Measurements from ENCODE around the gene MYOM1. TPM values are rescaled to one million over a fixed set of nuclear protein-coding genes. Genes with fewer than 3 reads are reported as not detected.

Gene MYOM1
- total RNA-seq, 1 donor from 2014 or later: 2.0 TPM

DNA sequence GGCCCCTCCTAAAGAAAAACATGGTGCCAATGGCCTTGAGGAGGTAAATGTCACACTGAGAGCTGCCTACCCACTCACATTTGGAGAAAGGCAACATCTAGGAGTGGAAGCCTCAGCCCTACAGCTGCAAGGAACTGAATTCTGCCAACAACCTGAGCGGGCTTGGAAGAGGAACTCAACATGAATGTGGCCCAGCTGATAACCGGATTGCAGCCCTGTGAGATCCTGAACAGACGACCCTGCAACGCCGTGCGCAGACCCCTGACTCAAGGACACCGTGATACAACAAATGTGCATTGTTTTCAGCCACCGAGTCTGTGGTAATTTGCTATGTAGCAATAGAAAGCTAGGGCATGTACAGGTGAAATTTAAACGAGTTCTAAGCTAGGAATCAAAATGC is 99.4 kb downstream of the MYOM1 start:
- Mint-ChIP-seq H3K36me3 (no peaks in the 10 kb centered on the region), H3K4me3 (no peak overlapping the region), H3K27me3 (no peaks in the 10 kb centered on the region), H3K4me1 (ENCODE audit: unreplicated experiment) (peaks cover 4% of the 10 kb centered on the region), H3K9me3 (peaks cover 7% of the 10 kb centered on the region), H3K27ac (no peak overlapping the region)
- TF ChIP-seq, protein P1, sequence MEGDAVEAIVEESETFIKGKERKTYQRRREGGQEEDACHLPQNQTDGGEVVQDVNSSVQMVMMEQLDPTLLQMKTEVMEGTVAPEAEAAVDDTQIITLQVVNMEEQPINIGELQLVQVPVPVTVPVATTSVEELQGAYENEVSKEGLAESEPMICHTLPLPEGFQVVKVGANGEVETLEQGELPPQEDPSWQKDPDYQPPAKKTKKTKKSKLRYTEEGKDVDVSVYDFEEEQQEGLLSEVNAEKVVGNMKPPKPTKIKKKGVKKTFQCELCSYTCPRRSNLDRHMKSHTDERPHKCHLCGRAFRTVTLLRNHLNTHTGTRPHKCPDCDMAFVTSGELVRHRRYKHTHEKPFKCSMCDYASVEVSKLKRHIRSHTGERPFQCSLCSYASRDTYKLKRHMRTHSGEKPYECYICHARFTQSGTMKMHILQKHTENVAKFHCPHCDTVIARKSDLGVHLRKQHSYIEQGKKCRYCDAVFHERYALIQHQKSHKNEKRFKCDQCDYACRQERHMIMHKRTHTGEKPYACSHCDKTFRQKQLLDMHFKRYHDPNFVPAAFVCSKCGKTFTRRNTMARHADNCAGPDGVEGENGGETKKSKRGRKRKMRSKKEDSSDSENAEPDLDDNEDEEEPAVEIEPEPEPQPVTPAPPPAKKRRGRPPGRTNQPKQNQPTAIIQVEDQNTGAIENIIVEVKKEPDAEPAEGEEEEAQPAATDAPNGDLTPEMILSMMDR (conservative IDR thresholded peaks at IDR 0.05): no peak
- DNase-seq (ENCODE audit: extremely low spot score, unreplicated experiment): no peak

DNA sequence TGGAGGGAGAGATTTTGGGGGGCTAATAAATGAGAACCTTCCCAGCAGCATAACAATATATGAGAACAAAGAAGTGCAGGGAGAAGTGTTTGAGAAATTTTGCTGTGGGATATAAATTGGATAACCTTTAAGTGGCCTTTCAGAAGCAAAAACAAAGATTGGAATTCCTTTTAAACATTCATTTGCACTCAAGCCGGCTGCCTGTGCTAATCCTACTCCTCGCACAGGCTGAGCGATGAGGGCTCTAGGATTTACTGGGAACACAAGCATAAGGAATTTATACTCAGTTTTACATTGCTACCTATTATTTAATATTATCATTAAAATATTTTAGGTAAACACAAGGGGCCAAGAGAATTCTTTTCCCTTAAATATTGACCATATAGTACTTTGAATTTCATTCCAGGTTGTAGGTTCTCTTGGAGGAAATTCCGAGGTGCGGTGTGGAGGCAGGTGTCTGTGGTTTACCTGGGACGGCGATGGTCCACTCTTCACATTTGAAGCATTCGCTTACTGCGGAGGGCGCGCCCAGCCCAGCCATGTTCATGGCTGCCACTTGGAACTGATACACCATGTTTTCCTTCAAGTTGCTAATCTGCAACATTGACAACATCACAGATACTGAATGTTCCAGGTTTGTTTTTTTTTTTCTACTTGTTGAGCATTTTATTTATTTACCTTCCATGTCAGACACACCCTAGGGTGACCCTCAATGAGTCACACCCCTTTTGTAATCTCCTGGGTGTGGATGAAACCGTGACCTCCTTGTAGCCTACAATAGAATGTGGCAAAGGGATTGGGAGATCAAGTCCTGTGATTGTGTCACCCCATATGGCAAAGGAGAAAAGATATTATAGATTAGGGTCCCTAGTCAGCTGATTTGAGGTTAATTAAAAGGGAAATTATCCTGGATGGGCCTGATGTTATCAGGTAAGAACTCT is 100.1 kb downstream of the MYOM1 start:
- Mint-ChIP-seq H3K4me1 (ENCODE audit: unreplicated experiment) (peaks cover 9% of the 10 kb centered on the region), H3K27me3 (no peaks in the 10 kb centered on the region), H3K27ac (no peak overlapping the region), H3K36me3 (no peaks in the 10 kb centered on the region), H3K9me3 (peaks cover 2% of the 10 kb centered on the region), H3K4me3 (no peak overlapping the region)
- DNase-seq (ENCODE audit: extremely low spot score, unreplicated experiment): no peak
- TF ChIP-seq, protein P1 (conservative IDR thresholded peaks at IDR 0.05): no peak

DNA sequence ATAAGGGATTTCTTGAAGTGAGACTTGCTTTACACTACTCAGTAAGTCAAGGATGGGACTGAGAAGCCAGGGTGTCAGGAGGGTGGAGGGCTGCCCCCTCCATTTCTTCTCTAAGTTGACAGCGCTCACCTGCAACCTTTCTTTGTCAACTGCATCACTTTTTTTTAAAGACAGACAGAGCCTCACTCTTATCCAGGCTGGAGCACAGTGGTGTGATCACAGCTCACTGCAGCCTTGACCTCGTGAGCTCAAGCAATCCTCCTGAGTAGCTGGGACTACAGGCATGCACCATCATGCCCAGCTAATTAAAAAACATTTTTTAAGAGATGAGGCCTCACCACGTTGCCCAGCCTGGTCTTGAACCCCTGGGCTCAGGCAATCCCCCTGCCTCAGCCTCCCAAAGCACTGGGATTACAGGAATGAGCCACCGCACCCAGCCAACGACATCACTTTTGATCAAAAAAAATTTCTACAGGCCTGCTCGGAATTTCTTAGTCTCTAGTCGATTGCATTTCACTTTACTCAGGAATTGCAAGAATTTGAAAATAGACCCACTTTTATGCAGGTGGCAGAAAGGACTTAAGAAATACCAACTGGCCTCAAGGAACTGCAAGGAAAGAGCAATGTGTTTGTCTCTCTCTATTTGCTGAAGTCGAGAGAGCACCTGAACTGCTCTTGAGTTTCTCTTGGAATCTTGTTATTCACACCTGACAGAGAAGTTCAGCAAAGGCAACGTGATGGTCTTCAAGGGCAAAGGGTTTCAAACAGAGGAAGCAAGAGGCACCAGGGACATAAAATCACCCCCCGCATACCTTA is 101.4 kb downstream of the MYOM1 start:
- Mint-ChIP-seq H3K27ac (no peak overlapping the region), H3K4me1 (ENCODE audit: unreplicated experiment) (peaks cover 9% of the 10 kb centered on the region), H3K9me3 (no peaks in the 10 kb centered on the region), H3K27me3 (no peaks in the 10 kb centered on the region), H3K4me3 (no peak overlapping the region), H3K36me3 (no peaks in the 10 kb centered on the region)
- TF ChIP-seq, protein P1 (conservative IDR thresholded peaks at IDR 0.05): no peak
- DNase-seq (ENCODE audit: extremely low spot score, unreplicated experiment): no peak

DNA sequence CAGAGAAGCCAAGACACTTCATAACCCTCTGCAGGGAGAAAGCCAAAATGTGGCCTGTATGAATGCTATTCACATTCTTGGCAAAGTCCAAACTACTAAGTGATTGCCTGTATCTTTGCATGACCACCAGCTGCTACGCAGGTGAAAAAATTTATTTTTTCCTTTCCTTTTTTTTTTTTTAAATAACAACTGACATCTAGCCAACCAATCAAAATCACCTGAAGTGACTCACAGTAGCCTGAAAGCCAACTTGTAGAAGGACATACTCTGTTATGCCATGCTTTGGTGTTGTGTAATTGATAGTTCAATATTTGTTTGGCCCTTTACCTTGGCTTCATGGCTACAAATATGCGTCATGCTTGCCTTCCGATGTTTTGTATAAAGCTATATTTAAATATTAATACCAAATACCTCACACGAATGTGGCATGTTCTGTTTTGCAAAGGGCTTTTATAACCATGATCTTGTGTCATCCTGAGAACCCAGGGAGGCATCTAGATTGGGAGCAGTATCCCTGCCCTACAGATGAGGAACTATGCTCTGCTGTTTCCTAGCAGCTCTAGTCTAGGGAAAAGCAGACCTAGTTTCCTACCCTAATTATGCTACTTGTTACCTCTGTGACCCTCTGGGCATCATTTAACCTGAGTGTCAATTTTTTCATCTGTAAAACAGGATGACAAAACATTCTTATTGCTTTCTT is 102.1 kb downstream of the MYOM1 start:
- DNase-seq (ENCODE audit: extremely low spot score, unreplicated experiment): no peak
- Mint-ChIP-seq H3K36me3 (no peaks in the 10 kb centered on the region), H3K4me1 (ENCODE audit: unreplicated experiment) (peaks cover 9% of the 10 kb centered on the region), H3K9me3 (no peaks in the 10 kb centered on the region), H3K27me3 (no peaks in the 10 kb centered on the region), H3K4me3 (no peak overlapping the region), H3K27ac (no peak overlapping the region)
- TF ChIP-seq, protein P1 (conservative IDR thresholded peaks at IDR 0.05): no peak

DNA sequence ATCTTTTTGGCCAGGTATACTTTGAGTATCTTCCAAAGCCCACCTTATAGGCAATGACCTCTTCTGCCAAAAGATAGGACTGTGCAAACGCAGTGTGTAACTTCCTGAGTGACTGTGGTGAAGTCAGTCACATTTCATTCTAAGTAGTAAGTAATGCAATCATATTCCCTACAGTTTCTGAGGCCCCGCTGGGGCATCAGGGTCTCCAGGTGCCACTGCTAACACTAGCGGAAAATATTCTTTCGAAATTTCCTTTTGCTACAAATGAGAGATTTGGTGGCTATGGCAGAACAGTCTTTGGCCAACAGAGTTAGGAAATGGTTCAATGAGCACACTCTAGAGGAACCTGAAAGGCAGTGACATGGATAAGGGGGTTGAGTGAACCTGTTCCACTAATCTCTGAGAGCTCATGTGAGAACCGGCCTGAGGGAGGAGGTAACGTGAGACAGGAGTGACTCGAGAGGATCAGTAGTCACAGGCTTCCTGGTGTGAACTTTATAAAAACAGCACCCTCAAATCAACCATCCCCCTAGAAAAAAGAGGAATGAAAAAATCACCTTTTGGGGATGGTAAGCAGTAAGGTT is 104.2 kb downstream of the MYOM1 start:
- Mint-ChIP-seq H3K27me3 (no peaks in the 10 kb centered on the region), H3K4me1 (ENCODE audit: unreplicated experiment) (peaks cover 9% of the 10 kb centered on the region), H3K36me3 (no peaks in the 10 kb centered on the region), H3K4me3 (no peak overlapping the region), H3K9me3 (no peaks in the 10 kb centered on the region), H3K27ac (no peak overlapping the region)
- TF ChIP-seq, protein P1 (conservative IDR thresholded peaks at IDR 0.05): no peak
- DNase-seq (ENCODE audit: extremely low spot score, unreplicated experiment): no peak
